ENCODE results near the gene CST8. TPM values are rescaled to one million over a fixed set of nuclear protein-coding genes. Genes with fewer than 3 reads are reported as not detected.

Gene CST8
- total RNA-seq, 1 donor from 2014 or later, result not detected

GRCh38 chr20:23536328-23536974 is 45.5 kb downstream of the CST8 start:
- FAIRE-seq (no peak), DNase-seq (ENCODE audit: low read depth) (no peak)
- no peak overlapping the region for H3K4me3 ChIP-seq (ENCODE audit: low read depth, low read length)
- no peaks in the 10 kb centered on the region for H3K27me3 ChIP-seq (ENCODE audit: control insufficient read depth, insufficient read depth, low read length)
- no peaks in the 10 kb centered on the region for H3K36me3 ChIP-seq (ENCODE audit: control insufficient read depth, insufficient read depth, low read length)
- TF ChIP-seq CTCF (IDR thresholded peaks at IDR 0.05; ENCODE audit: insufficient read depth, low read length, severe bottlenecking), result no peak

GRCh38 chr20:23537030-23537429 is 46.1 kb downstream of the CST8 start:
- no peak overlapping the region for H3K4me3 ChIP-seq (ENCODE audit: low read depth, low read length)
- no peaks in the 10 kb centered on the region for H3K27me3 ChIP-seq (ENCODE audit: control insufficient read depth, insufficient read depth, low read length)
- H3K36me3 ChIP-seq (ENCODE audit: control insufficient read depth, insufficient read depth, low read length), result no peaks in the 10 kb centered on the region
- no peak for TF ChIP-seq CTCF (IDR thresholded peaks at IDR 0.05; ENCODE audit: insufficient read depth, low read length, severe bottlenecking)
- FAIRE-seq (no peak), DNase-seq (ENCODE audit: low read depth) (no peak)

- no peaks in the 10 kb centered on the region for H3K27me3 ChIP-seq (ENCODE audit: control insufficient read depth, insufficient read depth, low read length)
- DNase-seq (ENCODE audit: low read depth) (peak; percentile 93), FAIRE-seq (no peak)
- TF ChIP-seq CTCF (IDR thresholded peaks at IDR 0.05; ENCODE audit: insufficient read depth, low read length, severe bottlenecking), result no peak
- no peak overlapping the region for H3K4me3 ChIP-seq (ENCODE audit: low read depth, low read length)
- no peaks in the 10 kb centered on the region for H3K36me3 ChIP-seq (ENCODE audit: control insufficient read depth, insufficient read depth, low read length)
Observed at GRCh38 chr20:23540624-23541023, 49.7 kb downstream of the CST8 start.

GRCh38 chr20:23541330-23541729 is 50.4 kb downstream of the CST8 start:
- Histone ChIP-seq H3K4me3 (ENCODE audit: low read depth, low read length) (no peak overlapping the region), H3K27me3 (ENCODE audit: control insufficient read depth, insufficient read depth, low read length) (no peaks in the 10 kb centered on the region), H3K36me3 (ENCODE audit: control insufficient read depth, insufficient read depth, low read length) (no peaks in the 10 kb centered on the region)
- peak; percentile 36 for FAIRE-seq
- DNase-seq (ENCODE audit: low read depth), result peak; percentile 85
- no peak for TF ChIP-seq CTCF (IDR thresholded peaks at IDR 0.05; ENCODE audit: insufficient read depth, low read length, severe bottlenecking)

GRCh38 chr20:23541776-23542175 is 50.9 kb downstream of the CST8 start:
- DNase-seq (ENCODE audit: low read depth) (no peak), FAIRE-seq (no peak)
- Histone ChIP-seq H3K36me3 (ENCODE audit: control insufficient read depth, insufficient read depth, low read length) (no peaks in the 10 kb centered on the region), H3K4me3 (ENCODE audit: low read depth, low read length) (no peak overlapping the region), H3K27me3 (ENCODE audit: control insufficient read depth, insufficient read depth, low read length) (no peaks in the 10 kb centered on the region)
- TF ChIP-seq CTCF (IDR thresholded peaks at IDR 0.05; ENCODE audit: insufficient read depth, low read length, severe bottlenecking), result no peak

- DNase-seq (ENCODE audit: low read depth), result no peak
- Histone ChIP-seq H3K27me3 (ENCODE audit: control insufficient read depth, insufficient read depth, low read length) (no peaks in the 10 kb centered on the region), H3K4me3 (ENCODE audit: low read depth, low read length) (no peak overlapping the region), H3K36me3 (ENCODE audit: control insufficient read depth, insufficient read depth, low read length) (no peaks in the 10 kb centered on the region)
- no peak for TF ChIP-seq CTCF (IDR thresholded peaks at IDR 0.05; ENCODE audit: insufficient read depth, low read length, severe bottlenecking)
- FAIRE-seq, result peak; percentile 7
Observed at GRCh38 chr20:23542801-23543200, 51.9 kb downstream of the CST8 start.
